NCI-H82 (cell line): ENCODE results near the gene TTC33.
"Not testable (repeated sequence)": the region's sequence is repeated elsewhere in the genome, so short reads cannot be mapped to it uniquely, and the experiment has no call there.

Source experiments
- DNase-seq: peaks from one replicate; lab custom pipeline; 2025; lab: John Stamatoyannopoulos, UW

TTC33 gene

DNA sequence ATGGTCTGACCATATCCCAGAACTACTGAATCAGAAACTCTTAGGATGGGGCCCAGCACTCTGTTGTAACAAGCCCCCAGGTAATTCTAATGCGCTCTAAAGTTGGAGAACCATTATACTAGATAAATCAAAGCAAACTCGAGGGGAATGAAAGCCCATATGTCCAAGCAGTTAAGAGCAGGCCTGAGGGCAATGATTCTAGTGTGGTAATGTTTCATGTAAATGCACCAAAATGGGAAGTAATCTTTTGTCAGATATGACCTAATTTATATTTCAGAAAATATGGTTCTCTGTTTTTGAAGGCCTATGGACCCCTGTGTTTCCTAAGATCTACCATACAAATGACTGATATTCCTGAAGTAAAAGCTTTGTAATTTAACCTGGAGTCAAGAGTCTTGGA is 184.0 kb downstream of the TTC33 start:
- DNase-seq, result no peak

DNA sequence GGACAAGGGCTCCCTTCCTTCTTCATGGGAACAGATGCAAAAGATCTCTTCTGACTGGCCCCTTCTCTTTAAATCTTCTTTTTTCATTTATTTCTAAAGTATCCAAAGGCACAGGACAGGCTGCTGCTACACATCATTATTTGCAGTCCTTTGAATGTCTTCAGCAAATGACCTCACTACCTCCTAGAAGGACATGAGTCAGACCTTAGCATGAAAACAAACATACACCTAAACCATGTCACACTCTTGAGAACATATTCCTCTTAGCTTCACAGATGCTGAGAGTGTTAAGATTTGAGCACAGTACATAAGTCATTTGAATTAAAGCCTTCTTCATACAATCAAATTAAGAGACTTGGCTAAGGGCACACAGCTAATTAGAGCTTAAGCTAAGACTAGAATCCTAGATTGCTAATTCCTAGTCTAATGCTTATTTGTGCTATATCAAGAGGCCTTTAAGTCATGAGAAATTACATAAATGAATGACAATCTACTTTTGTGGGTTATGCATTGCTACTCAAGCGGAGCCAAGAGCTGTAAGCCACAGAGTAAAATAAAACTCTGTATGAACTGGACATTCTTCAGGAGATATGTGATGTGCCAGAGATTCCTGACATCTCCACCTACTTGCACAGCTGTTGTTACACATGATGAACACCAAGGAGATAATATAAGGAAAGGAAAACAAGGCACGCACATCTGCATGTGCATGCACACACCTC is 185.2 kb downstream of the TTC33 start:
- peak; percentile 73 for DNase-seq

DNA sequence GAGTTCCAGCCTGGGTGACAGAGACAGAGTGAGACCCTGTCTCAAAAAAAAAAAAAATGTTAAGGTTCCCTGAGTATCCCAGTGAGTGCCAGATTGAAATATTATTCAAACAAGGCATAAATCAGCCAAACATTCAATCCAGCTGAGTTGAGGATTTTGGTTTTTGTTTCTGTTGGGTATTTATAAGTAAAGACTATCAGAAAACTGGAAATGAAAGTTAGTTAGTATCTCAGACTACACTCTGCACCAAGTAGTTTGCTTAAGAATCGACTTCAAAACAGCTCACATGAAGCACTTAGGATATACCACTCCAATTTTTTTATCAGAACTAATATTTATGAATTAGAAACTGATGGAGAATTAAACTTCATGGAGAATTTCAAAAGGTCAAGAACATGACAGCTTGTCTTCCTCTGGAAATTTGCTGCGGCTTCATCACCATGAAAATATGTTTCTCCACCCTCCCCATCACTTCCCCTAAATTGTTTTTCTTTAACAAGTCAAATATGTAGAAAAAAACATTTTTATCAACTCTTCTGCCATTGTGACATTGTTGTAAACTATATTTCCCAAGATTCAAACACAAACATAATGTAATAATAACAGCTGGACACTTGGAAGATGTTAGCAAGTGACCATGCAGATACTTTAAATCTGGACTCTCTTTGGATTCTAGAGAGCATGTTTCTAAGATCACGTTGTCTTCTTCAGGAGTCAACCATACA is 186.1 kb downstream of the TTC33 start:
- DNase-seq, result no peak

DNA sequence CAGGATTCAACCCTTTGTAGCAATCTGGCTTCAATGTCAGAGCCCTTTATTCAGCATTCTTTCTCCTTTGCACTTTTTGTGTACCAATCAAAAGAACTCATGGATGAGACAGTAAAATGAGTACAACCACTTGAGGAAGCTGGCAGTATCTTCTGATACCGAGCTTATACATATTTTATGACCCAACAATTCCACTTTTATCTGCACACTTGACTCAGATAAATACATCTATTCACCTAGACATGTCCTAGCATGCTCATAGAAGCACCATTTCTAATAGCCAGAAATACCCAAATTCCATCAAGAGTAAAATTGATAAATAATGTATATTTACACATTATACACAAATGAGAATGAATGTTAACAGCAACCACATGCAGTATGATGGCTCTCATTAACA is 187.2 kb downstream of the TTC33 start:
- no peak for DNase-seq

DNA sequence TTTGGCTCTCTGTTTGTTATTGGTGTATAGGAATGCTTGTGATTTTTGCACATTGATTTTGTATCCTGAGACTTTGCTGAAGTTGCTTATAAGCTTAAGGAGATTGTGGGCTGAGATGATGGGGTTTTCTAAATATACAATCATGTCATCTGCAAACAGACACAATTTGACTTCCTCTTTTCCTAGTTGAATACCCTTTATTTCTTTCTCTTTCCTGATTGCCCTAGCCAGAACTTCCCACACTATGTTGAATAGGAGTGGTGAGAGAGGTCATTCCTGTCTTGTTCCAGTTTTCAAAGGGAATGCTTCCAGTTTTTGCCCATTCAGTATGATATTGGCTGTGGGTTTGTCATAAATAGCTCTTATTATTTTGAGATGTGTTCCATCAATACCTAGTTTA is 192.6 kb downstream of the TTC33 start:
- not testable (repeated sequence) for DNase-seq

DNA sequence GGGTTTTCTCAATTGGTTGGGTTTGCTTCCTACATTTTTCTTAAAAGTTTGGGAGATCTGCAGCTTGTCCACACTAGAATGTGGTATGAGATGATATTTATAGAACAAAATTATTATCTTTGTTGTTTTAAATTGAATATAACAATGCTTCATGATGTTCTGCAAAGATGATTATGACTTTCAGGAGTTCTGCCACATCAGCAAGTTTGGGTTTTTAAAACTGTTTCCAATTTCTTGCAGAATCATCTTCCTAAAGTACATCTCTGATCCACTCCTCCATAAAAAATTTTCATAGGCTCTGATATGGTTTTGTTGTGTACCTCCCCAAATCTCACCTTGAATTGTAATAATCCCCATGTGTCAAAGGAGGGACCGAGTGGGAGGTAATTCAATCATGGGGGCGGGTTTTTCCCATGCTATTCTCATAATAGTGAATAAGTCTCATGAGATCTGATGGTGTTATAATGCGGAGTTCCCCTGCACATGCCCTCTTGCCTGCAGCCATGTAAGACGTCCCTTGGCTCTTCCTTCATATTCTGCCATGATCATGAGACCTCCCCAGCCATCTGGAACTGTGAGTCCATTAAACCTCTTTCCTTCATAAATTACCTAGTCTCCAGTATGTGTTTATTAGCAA is 195.2 kb downstream of the TTC33 start:
- DNase-seq, result no peak

DNA sequence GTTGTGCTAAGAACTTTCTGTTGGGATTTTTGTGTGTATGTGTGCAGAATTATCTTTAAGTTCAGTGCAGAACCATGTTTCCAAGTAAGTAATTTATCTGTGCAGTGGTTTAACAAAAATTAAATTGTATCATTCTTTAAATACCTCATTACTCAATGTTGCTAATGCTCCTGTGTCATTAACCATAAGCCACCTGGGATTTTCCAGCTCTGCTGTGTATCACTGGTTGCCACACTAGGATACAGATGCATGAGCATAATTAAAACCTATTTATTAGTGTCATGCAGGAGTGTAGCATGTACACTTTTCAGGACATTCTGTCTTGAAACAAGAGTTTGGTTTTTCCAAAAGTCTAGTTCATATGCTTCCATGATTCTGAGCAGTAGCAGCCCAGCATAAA is 196.5 kb downstream of the TTC33 start:
- peak; percentile 25 for DNase-seq

DNA sequence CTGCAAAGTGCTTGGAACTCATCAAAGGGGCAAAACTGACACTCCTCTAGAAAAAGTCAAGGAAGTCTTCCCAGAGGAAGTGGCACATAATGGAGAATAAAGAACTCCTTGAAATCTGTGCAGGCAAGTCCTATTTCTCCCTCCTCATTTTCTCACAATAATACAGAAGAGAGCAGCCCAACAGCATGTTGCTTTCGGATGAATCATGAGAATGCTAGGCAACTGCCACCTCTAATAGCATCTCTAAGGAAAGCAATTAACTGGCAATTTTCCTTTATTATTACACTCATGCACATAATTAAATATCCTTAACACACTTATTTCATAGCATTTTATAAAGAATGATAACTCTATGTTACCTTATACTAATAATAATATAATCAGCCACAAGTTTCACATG is 198.3 kb downstream of the TTC33 start:
- no peak for DNase-seq

DNA sequence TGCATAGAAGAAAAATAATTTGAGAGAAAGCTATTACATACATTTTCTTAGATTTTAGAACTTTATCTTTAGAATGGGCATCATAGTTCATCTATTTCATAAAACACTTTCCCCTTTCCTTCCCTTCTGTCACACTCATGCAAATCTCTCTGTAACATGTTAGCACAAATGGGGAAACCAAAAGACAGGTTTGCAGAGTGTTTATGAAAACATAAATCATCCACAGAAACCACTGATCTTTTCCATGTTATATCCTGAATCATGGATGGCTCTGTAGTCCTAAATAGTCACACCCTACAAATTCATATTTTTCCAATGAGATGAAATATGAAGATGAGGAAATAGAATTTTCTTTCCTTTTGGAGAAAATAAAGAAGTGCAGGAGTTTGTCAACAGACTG is 198.9 kb downstream of the TTC33 start:
- DNase-seq, result no peak

DNA sequence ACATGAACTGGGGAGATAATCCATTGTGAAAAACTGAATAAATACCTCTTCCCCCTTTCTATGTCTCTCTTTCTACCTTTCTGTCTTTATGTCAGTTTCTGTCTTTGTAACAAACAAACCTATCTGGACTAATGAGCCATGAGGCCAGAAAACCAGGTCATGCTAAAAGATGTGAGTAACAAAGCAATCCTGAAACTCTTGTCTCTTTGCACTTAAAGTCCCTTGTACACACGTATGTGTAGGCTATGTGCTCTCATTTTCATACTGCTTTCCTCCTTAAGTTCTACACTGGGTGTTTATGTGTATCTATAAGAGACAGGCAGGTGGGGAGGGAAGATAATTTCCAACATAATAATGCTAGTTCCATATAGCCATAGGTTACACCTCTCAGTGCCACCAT is 199.9 kb downstream of the TTC33 start:
- DNase-seq, result no peak

DNA sequence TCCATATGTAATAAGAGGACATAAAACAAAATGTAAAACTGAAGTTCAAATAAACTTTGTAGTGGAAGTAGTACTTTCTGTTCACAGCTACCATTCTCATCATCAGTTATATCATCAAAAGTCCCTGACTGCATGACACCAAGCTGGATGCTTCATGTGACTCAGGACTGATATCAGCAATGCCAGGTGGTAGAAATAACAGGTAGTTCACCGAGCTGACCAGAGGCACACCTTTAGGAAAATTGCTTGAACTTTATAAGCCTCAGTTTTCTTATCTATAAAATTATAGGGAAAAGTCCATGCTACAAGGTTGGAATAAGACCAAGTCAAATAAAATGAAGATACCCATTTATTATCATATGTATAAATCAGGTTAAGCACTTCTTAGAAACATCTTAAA is 200.9 kb downstream of the TTC33 start:
- no peak for DNase-seq

DNA sequence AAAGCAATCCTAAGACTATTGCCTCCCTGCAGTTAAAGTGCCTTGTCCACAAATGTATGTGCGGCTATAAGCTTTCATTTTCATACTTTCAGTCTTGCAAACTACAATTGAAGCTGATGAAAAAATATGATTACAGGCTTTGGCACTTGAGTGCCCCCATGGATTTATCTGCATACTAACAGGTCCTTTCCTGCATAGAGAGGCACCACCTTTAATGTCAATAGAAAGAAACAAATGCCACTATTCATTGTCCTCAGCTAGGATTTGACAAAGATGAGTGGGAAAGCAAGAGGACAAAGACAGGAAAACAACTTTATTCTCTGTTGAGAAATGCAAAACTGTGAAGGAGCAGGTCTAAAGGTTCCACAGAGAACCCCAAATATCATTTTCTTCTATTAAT is 201.7 kb downstream of the TTC33 start:
- DNase-seq, result no peak

DNA sequence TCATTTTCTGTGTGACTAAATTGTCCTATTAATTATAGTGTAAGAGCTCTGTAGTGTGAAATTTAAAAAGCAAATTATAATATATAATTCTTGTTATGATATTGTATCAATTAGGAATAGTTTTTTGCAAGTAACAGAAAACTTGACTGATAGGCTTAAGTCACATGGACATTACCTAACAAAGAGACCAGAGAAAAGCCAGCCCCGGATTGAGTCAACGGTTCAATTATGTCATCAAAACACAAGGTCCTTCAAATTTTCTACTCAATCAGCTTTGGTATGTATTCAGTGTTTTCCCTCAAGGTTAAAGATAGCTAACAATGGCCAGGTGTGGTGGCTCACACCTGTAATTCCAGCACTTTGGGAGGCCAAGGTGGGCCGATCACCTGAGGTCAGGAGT is 202.8 kb downstream of the TTC33 start:
- no peak for DNase-seq

DNA sequence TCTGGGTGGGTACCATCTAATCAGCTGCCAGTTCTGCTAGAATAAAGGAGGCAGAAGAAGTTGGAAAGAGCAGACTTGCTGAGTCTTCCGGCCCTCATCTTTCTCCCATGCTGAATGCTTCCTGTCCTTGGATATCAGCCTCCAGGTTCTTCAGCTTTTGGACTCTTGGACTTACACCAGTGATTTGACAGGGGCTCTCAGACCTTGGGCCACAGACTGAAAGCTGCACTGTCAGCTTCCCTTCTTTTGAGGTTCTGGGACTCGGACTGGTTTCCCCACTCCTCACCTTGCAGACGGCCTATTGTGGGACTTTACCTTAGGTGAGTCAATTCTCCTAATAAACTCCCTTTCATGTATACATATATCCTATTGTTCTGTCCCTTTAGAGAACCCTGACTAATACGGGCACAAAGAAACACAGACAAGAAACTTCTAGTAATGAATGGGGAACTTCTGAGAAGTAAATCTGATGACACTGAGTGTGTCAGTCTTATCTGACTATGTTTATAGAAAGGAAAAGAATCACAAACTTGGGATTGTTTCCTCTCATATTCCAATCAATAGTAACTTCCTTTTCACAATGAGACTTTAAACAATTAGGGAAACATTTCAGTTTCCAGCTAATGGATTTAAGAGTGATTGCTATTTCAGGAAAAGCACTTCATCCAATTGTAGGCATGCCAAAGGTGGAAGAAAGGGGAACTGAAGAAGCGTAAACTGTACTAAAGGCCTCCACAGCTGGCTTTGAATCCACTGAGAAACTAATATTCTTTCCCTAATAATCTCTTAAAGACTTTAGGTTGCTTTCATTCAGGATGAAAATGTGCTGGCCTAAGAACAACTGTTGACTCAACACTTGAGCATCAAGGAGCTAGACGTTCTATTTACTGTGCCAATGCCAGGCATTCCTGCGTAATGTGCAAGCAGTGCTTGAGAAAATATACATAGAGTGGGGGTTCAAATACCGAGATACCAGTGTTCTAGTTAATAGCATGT is 204.0 kb downstream of the TTC33 start:
- DNase-seq, result no peak

DNA sequence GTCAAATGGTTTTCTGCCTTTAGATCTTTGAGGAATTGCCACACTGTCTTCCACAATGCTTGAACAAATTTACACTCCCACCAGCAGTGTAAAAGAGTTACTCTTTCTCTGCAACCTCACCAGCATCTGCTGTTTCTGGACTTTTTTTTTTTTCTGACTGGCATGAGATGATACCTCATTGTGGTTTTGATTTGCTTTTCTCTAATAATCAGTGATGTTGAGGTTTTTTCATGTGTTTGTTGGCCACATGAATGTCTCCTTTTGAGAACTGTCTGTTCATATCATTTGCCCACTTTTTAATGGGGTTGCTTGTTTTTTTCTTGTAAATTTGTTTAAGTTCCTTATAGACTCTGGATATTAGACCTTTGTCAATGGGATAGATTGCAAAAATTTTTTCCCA is 205.3 kb downstream of the TTC33 start:
- no peak for DNase-seq

DNA sequence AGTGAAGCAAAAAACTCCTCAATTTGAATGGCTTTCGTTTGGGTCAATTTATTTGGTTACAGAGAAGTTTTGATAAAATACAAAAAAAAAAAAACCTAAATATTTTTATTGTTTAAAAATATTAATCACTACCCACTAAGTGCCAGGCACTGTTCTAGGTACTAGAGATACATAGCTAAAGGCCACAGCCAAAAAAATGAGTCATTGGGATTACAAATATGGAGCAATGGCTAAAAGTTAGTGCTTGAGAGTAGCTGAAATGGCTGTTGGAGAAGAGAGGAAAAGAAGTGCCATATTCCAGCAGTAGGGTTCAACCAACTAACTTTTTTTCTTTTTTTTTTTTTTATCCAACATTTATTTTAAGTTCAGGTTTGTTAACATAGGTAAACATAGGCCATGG is 206.1 kb downstream of the TTC33 start:
- no peak for DNase-seq

DNA sequence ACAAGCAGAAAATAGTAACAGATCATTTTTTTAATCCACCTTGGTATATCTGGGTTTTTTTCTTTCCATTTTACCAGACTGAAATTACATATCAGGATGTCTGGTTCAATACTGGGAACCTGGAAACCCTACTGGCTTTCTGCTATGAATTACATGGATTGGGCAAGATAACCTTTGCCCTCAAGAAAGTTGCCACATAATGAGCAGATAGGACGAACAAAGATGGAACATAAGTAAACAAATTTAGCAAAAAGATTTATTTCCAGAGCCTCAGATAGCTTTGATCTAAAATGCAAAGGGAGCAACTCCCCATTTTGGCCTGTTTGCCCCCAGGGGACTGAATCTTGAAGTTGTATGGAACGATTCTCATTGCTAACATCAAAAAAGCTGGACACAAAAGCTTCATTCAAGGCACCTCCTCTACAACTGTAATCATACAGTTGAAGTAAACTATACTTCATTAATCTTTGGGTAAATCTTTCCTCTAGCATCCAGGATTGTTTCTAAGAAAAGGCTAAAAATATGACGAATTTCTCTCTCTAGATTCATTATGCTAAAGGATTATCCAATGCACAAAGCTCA is 207.7 kb downstream of the TTC33 start:
- DNase-seq, result no peak

DNA sequence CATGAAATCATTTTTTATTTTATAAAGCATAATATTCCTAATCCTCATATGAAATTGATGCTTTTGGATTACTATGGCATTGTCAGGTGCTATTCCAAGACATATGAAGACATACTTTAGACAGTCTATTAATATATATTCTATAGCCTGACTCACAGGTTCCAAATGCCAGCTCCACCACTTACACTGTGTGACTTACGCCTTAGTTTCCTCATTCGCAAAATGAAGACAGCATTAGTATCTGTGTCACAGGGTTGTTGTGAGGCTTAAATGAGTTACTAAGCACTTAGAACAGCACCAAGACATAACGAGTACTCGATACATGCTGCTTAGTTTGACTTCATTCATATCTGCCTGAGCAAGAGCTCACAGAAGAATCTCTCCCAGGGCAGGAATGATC is 208.2 kb downstream of the TTC33 start:
- DNase-seq, result no peak

DNA sequence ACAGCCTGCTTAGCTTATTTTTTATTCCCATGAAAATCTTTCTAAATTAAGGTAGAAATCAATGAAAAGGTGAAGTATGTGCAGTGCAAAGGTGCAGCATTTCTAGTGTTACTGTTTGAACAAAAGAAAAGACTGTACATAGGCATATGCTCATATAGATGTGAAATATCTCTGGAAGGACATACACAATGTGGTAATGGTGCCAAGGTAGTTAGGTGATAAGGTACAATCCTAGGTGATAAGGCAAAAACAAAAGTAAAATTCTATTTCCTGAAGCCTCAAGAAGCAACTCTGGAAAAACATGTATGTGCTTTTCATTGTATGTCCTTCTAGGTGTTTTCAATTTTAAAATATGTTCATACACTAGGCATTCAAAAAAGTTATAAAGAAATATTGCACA is 215.5 kb downstream of the TTC33 start:
- no peak for DNase-seq

DNA sequence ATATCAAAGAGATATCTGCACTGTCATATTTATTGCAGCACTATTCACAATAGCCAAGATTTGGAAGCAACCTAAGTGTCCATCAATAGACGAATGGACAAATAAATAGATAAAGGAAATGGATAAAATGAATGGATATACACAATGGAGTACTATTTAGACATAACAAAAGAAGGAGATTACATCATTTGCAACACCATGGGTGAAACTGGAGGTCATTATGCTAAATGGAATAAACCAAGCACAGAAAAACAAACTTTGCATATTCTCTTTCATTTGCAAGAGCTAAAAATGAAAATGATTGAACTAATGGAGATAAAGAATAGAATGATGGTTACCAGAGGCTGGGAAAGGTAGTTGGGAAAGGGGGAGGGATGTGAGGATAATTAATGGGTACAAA is 231.1 kb downstream of the TTC33 start:
- no peak for DNase-seq

DNA sequence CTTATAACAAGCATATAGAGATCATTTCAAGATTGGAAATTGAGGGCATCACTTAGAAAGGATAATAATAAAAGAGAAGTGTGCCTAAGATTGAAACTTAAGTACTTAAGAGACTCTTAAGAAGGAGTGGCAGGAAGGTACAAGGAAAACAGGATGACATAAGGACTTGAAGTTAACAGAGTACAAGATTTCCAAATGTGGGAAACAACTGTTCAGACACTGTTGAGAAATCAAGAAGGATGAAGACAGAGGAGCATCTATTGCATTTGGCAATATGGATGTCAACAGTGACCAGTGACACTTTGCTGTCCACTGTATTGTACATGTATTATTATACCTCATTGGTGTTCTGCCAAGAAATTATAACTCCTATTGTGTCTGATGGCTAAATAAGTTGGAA is 233.8 kb downstream of the TTC33 start:
- DNase-seq, result no peak
